Stimulated activated CD8-positive, alpha-beta memory T cell treated with anti-CD3 and anti-CD28 coated beads, Interleukin-2, amount 100 ng/mL, for 48 hours (primary cell): ENCODE measurements around the gene VPS11.

Experiments
- DNase-seq, 2 donors: peaks; one replicate each; pipeline ENCODE4 v3.0.0-alpha.2; 2020; ENCODE audit warnings: low read depth in 2 of 2

Gene VPS11

GRCh38 chr11:119121008-119121810, 53.6 kb downstream of the VPS11 start, which contains the start of gene HINFP:
HINFP (plus strand) TSS chr11:119121580; CDS start chr11:119126945, 5,365 bp downstream.
- DNase-seq, result peak; percentile 100

DNA sequence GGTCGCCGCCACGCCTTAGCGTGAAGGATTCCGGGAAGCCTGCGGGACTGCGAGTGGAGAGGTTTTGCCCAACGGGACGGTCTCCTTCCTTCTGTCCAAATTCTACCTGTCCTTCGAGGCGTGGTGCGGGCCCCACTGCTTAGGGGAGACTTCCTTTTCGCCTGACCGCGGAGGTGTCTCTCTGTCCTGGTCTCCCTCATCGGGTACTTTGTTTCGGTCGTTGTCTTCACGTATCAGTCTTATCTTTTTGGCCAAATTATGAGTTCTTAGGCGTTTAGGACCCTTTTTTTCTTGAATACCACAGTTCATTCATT, 54.1 kb downstream of the VPS11 start:
- peak in 1 of 2 donors; percentile 14 for DNase-seq

- no peak for DNase-seq
Measured at GRCh38 chr11:119125821-119126220, 58.2 kb downstream of the VPS11 start.

DNA sequence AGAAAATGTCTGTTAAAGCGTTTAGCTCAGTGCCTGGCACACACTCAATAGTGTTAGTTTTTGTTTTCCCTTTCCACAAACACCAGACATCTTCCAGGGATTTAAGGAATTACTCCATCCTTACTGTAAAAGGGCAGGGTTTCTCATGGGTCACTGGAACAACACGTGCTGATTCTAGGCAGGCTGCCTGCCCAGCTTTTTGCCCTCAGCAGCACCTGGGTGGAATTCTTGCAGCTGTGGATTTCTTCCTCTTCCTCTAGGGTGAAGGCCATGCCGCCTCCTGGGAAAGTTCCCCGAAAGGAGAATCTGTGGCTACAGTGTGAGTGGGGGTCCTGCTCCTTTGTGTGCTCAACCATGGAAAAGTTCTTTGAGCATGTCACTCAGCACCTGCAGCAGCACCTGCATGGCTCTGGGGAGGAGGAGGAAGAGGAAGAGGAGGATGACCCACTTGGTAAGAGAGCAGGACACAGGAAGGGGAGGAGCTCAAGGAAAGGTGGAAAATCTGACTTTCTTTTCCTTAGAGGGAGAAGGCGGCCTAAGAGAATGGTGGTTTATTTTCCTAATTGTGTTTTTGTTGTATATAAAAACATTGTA, 59.2 kb downstream of the VPS11 start:
- DNase-seq, result no peak

GRCh38 chr11:119130662-119131061, 63.0 kb downstream of the VPS11 start:
- no peak for DNase-seq
